Omental fat pad (tissue), 4 donors: ENCODE results near the gene ENPP6. TPM values are rescaled to one million over a fixed set of nuclear protein-coding genes. Genes with fewer than 3 reads are reported as not detected.

Experiments used
- ATAC-seq: fragments of 150-250 bp; one replicate; pipeline ENCODE4 v1.9.1; 2016; ENCODE audit warnings: mild to moderate bottlenecking, moderate library complexity; ENCODE audit not compliant: low FRiP score
- DNase-seq: peaks from one replicate; pipeline ENCODE4 v3.0.0-alpha.2; 2019; ENCODE audit warnings: low spot score
- CTCF ChIP-seq, 3 donors: fragments of 450-650 bp; IDR thresholded peaks; one replicate each; pipeline ENCODE4 v1.5.1; 2016 to 2017; ENCODE audit warnings: antibody characterized with exemption in 3 of 3, mild to moderate bottlenecking in 3 of 3, moderate library complexity in 2 of 3
- total RNA-seq, 4 donors: library from RNA; depleted of rRNA; stranded (reverse); fragments of >200 nt; gene quantifications; one replicate each; pipeline ENCODE4 v1.1.0, GENCODE V29; 2016

Gene ENPP6
- total RNA-seq, 4 donors from 2014 or later, result 0.19 to 0.63 TPM; not detected in 2

GRCh38 chr4:184101711-184102110 is 116.0 kb downstream of the ENPP6 start:
- no peak for TF ChIP-seq CTCF (IDR thresholded peaks at IDR 0.05)
- ATAC-seq (no peak), DNase-seq (no peak)

GRCh38 chr4:184100297-184100885 is 117.3 kb downstream of the ENPP6 start:
- no peak for TF ChIP-seq CTCF (IDR thresholded peaks at IDR 0.05)
- DNase-seq, result no peak
- ATAC-seq, result no peak

DNA sequence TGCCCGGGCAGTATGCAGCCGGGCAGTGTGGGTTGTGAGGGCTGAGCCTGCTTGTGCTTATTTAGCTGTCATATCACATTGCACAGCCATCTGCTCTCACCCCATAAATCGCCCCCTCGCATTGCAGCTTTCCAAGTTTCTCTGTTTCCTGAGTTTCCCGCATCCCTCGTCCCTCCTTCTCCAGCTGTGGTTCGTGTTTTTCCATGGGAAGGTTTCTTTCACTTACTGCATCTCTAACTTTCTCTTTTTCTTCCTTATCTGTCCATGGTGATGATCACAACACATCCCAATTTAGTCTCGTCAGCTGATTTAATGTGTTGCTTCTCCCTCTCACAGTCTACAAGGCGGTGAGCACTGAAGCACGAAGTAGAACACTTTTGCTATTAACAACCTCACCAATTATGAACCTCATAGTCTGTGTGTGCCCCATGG is 118.1 kb downstream of the ENPP6 start:
- no peak for DNase-seq
- no peak for TF ChIP-seq CTCF (IDR thresholded peaks at IDR 0.05)
- no peak for ATAC-seq

GRCh38 chr4:184099000-184099399 is 118.7 kb downstream of the ENPP6 start:
- ATAC-seq, result no peak
- no peak for DNase-seq
- no peak for TF ChIP-seq CTCF (IDR thresholded peaks at IDR 0.05)

- TF ChIP-seq CTCF (IDR thresholded peaks at IDR 0.05), result no peak
- DNase-seq (no peak), ATAC-seq (no peak)
Observed at GRCh38 chr4:184097815-184098214, 119.9 kb downstream of the ENPP6 start.

DNA sequence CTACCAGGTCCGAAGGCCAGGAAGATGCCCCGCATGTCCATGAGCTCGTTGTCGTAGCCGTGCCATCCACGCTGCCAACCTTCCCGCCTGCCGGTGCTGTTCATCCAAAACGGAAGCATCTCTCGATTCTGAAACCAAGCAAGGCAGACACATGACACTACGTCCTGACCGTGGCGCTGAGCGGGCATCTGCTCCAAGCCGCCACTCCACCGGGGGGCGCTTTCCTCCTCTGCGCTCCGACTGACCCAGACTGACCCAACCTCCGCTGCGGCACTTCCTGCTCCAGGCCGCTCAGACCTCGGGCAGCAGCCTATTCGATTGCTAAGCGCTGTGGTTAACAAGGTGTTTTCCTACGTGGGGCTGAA is 120.5 kb downstream of the ENPP6 start:
- DNase-seq (no peak), ATAC-seq (peak; percentile 27)
- no peak for TF ChIP-seq CTCF (IDR thresholded peaks at IDR 0.05)

- TF ChIP-seq CTCF (IDR thresholded peaks at IDR 0.05), result no peak
- ATAC-seq (peak; percentile 42), DNase-seq (no peak)
Observed at GRCh38 chr4:184096561-184097240, 121.0 kb downstream of the ENPP6 start.
